Mammary epithelial cell (primary cell): ENCODE results near the gene SUPT4H1.
"Not testable (repeated sequence)": the region's sequence is repeated elsewhere in the genome, so short reads cannot be mapped to it uniquely, and the experiment has no call there.

Source experiments
- CTCF ChIP-seq, 2 donors: IDR thresholded peaks in 1 of 2; conservative IDR thresholded peaks in 1 of 2; 2 replicates each; pipeline ENCODE4 v1.5.1; 2011 to 2012; ENCODE audit warnings: inconsistent platforms in 2 of 2, low read length in 2 of 2, mild to moderate bottlenecking in 2 of 2, control low read depth in 1 of 2, low read depth in 1 of 2; ENCODE audit not compliant: insufficient read depth in 1 of 2; ENCODE audit errors: extremely low read depth in 1 of 2
- EZH2 ChIP-seq: IDR thresholded peaks from 2 replicates; pipeline ENCODE4 v1.6.1; 2012; ENCODE audit warnings: low read length, inconsistent platforms, borderline replicate concordance

GRCh38 chr17:58397421-58397820 lies 45.4 kb upstream of the SUPT4H1 start:
- TF ChIP-seq EZH2; CTCF (conservative IDR thresholded peaks at IDR 0.05 in 1 of 2, IDR thresholded peaks at IDR 0.05 in 1 of 2; ENCODE audit: extremely low read depth in 1 of 2, insufficient read depth in 1 of 2, low read depth in 1 of 2, low read length in 2 of 2): not testable (repeated sequence)
